ENCODE results near the gene UGT1A8.

UGT1A8 gene

DNA sequence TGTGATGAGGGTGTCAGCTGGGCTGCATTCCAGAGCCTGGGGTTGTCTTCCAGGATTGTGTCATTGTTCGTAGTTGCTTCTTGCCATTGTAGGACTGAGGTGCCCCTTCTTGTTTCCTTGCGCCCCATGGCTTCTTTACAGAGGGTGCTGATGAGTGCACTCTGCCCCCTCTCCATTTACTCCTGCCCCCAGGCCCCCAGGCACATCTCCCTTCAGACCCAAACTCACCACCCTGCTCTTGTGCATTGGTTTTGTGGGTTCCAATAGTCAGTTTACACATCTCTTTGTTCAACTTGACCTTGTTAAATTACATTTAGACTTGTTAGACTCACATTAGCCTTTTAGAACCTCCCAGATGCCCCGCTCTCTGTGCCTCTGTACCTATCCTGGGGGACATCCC is 203.8 kb downstream of the UGT1A8 start:
- no peak for DNase-seq (ENCODE audit: low read depth)

DNA sequence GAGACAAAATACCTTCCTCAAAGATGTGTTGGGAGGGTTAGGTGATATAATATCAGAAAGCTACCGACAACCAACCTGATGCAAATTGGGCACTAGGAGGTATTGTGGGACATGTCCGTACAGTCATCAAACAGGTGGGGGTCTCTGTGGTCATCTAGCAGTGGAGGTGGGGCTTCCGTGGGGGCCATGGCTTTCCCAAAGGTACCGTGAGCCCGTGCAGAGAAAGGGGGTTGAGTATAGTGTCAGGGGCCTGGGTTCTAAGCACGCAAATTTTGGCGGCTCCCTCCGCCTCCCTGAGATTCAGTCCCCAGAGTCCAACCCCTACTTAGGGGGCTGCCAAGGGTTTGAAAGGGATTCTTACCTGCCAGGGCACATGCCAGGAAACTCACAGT is 204.3 kb downstream of the UGT1A8 start:
- DNase-seq (ENCODE audit: low read depth): no peak

DNA sequence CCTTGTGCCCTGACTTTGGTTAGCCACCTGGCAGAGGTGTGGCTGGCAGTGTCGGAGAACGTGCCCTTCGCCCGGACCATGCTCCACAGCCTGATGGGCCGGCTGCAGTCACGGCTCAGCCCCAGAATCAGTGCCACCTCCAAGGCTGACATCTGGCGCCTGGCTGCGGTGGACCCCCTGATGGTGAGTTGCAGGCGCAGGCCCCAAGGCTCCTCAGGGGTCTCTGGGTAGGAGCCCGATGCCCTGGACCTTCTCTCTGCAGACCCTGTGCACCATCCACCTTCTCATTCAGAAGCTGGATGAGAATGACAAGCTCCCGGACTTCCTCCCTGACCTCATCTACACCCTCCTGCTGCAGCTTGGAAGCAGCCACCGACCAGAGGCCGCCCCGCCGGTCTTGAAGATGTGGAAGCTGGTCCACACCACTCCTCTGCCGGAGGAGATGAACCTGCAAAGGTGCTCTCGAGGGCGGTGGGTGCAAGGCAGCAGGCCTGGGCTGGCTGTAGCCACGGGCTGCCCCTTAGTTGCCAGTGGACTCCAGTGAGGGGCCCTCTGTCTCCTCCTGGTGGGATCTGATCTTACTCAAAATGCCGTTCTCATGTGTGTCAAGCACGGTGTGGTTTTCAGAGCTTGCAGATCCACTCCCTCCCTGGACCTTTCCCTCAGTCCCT is 204.8 kb downstream of the UGT1A8 start:
- DNase-seq (ENCODE audit: low read depth): no peak

All from activated T-cell treated with anti-CD3 and anti-CD28 coated beads for 48 hours (primary cell).